GM12878 (cell line): ENCODE results near the gene ZSWIM3. TPM values are rescaled to one million over a fixed set of nuclear protein-coding genes. Genes with fewer than 3 reads are reported as not detected.

ENCODE experiments used
- ASH2L ChIP-seq: fragments of 300-600, 200-600 bp; sonication (generic); IDR thresholded peaks from 2 replicates; pipeline ENCODE4 v1.6.1; 2017; ENCODE audit warnings: low read depth, mild to moderate bottlenecking, borderline replicate concordance
- ATF2 ChIP-seq: IDR thresholded peaks from 2 replicates; pipeline ENCODE4 v1.6.1; 2012; ENCODE audit warnings: low read length, inconsistent platforms
- BACH1 ChIP-seq: fragments of 450-650 bp; IDR thresholded peaks from 2 replicates; pipeline ENCODE4 v1.6.1; 2017; ENCODE audit warnings: mild to moderate bottlenecking, borderline replicate concordance
- BHLHE40 ChIP-seq, 2 experiments: fragments of 450-650 bp in 1 of 2; IDR thresholded peaks; 2 replicates each; pipeline ENCODE4 v1.6.1; 2011 to 2017; ENCODE audit warnings: low read depth in 2 of 2, borderline replicate concordance in 1 of 2, improper control_type of control experiment in 1 of 2, low read length in 1 of 2, mild to moderate bottlenecking in 1 of 2
- CHD2 ChIP-seq: IDR thresholded peaks from 2 replicates; pipeline ENCODE4 v1.6.1; 2011; ENCODE audit warnings: low read depth, low read length, improper control_type of control experiment, borderline replicate concordance
- CHD4 ChIP-seq: fragments of 200-600 bp; sonication (generic); IDR thresholded peaks from 2 replicates; pipeline ENCODE4 v1.6.1; 2016; ENCODE audit warnings: mild to moderate bottlenecking
- CTCF ChIP-seq, 3 experiments: IDR thresholded peaks in 2 of 3; conservative IDR thresholded peaks in 1 of 3; 2 replicates each; pipeline ENCODE4 v1.5.1; 2011; ENCODE audit warnings: low read depth in 3 of 3, low read length in 3 of 3, mild to moderate bottlenecking in 3 of 3, control low read depth in 2 of 3, moderate library complexity in 2 of 3, inconsistent platforms in 1 of 3, mixed read lengths in 1 of 3; ENCODE audit not compliant: control insufficient read depth in 2 of 3, insufficient read depth in 1 of 3; ENCODE audit errors: extremely low read depth in 1 of 3
- EGR1 ChIP-seq, 2 experiments: IDR thresholded peaks; 1 replicate in 1 of 2; 2 replicates in 1 of 2; pipeline ENCODE4 v1.6.1; 2011 to 2012; ENCODE audit warnings: low read depth in 2 of 2, low read length in 2 of 2, borderline replicate concordance in 1 of 2, mild to moderate bottlenecking in 1 of 2, moderate library complexity in 1 of 2
- ESRRA ChIP-seq: IDR thresholded peaks from 2 replicates; pipeline ENCODE4 v1.6.1; 2012; ENCODE audit warnings: mild to moderate bottlenecking, low read length, improper control_type of control experiment
- JUNB ChIP-seq: IDR thresholded peaks from 2 replicates; pipeline ENCODE4 v1.6.1; 2016; ENCODE audit warnings: antibody characterized with exemption, mild to moderate bottlenecking
- NR2F1 ChIP-seq: fragments of 450-650 bp; conservative IDR thresholded peaks from 2 replicates; pipeline ENCODE4 v1.6.1; 2017; ENCODE audit warnings: mild to moderate bottlenecking
- PAX8 ChIP-seq: fragments of 450-650 bp; IDR thresholded peaks from 2 replicates; pipeline ENCODE4 v1.6.1; 2017; ENCODE audit warnings: mild to moderate bottlenecking, moderate library complexity
- RUNX3 ChIP-seq: IDR thresholded peaks from 2 replicates; pipeline ENCODE4 v1.6.1; 2012; ENCODE audit warnings: low read length, inconsistent platforms
- SKIL ChIP-seq: fragments of 450-650 bp; IDR thresholded peaks from 2 replicates; pipeline ENCODE4 v1.6.1; 2017; ENCODE audit warnings: mild to moderate bottlenecking, low read depth, inconsistent platforms; ENCODE audit not compliant: poor library complexity, severe bottlenecking
- SMAD1 ChIP-seq: fragments of 450-650 bp; IDR thresholded peaks from 2 replicates; pipeline ENCODE4 v1.6.1; 2018; ENCODE audit warnings: mild to moderate bottlenecking, low read depth; ENCODE audit not compliant: partially characterized antibody
- SPI1 ChIP-seq: IDR thresholded peaks from 2 replicates; pipeline ENCODE4 v1.6.1; 2011; ENCODE audit warnings: low read depth, mild to moderate bottlenecking, low read length, moderate library complexity, borderline replicate concordance; ENCODE audit not compliant: insufficient read depth
- SREBF1 ChIP-seq: IDR thresholded peaks from 2 replicates; pipeline ENCODE4 v1.6.1; 2012; ENCODE audit warnings: mild to moderate bottlenecking, low read length
- ZBED1 ChIP-seq: IDR thresholded peaks from 2 replicates; pipeline ENCODE4 v1.6.1; 2016; ENCODE audit warnings: borderline replicate concordance
- ZNF24 ChIP-seq: fragments of 450-650 bp; IDR thresholded peaks from 2 replicates; pipeline ENCODE4 v1.6.1; 2017; ENCODE audit warnings: antibody characterized with exemption, mild to moderate bottlenecking
- ZNF592 ChIP-seq: fragments of 450-650 bp; IDR thresholded peaks from 2 replicates; pipeline ENCODE4 v1.6.1; 2017; ENCODE audit warnings: mild to moderate bottlenecking, moderate library complexity
- polyA plus RNA-seq, 11 experiments: library from polyadenylated mRNA; depleted of rRNA in 4 of 11; unstranded in 6 of 11; stranded (reverse) in 5 of 11; fragments of >200 nt; fragmentation: Nextera tagmentation in 4 of 11; fragmentation: Illumina TruSeq in 1 of 11; extraction: Ambion mirVana in 4 of 11; extraction: Trizol in 1 of 11; gene quantifications; 1 replicate in 1 of 11; 2 replicates in 10 of 11; pipeline versions ENCODE4 v1.2.1 to v1.2.3, GENCODE V29; 2011 to 2016; ENCODE audit warnings: inconsistent platforms in 2 of 11, missing spikeins in 2 of 11, low read depth in 1 of 11
- total RNA-seq, 4 experiments: library from RNA; depleted of rRNA in 3 of 4; stranded (reverse); fragments of >200 nt in 3 of 4; fragmentation: Illumina TruSeq in 1 of 4; extraction: Trizol in 1 of 4; gene quantifications; 2 replicates each; pipeline versions ENCODE4 v1.2.1 to v1.2.3, GENCODE V29; 2013 to 2021

Gene ZSWIM3
- total and polyA plus RNA-seq, 10 of the 15 experiments (the other 5 are each of a cell fraction or from before 2014, with no cell fraction given): 1.6 to 5.1 (median 4.2) TPM

- peak; percentile 98 for TF ChIP-seq SKIL
- TF ChIP-seq ASH2L: no peak
- TF ChIP-seq JUNB: no peak
- TF ChIP-seq PAX8: no peak; the same call in 1 of the 2 replicates
- no peak for TF ChIP-seq CTCF (IDR thresholded peaks at IDR 0.05 in 2 of 3, conservative IDR thresholded peaks at IDR 0.05 in 1 of 3; ENCODE audit: control insufficient read depth in 2 of 3, extremely low read depth in 1 of 3, insufficient read depth in 1 of 3, low read depth in 3 of 3, low read length in 3 of 3)
- TF ChIP-seq SPI1: peak; percentile 56; the same call in 1 of the 2 replicates
- 0 out of 3 replicates have a peak, but pooled peaks of 1 of the 2 experiments have one; percentile 6 for TF ChIP-seq EGR1 (IDR thresholded peaks at IDR 0.05; ENCODE audit: borderline replicate concordance in 1 of 2, low read depth in 2 of 2, low read length in 2 of 2)
- TF ChIP-seq RUNX3: peak; percentile 20
- TF ChIP-seq CHD4: no peak
- TF ChIP-seq ZBED1: 0 out of 2 replicates have a peak, but pooled peaks have one; percentile 65
- no peak for TF ChIP-seq ZNF592
- peak; percentile 98 for TF ChIP-seq CHD2
- peak; percentile 44; the same call in 1 of the 2 replicates for TF ChIP-seq SREBF1
- peak; percentile 24; the same call in 1 of the 2 replicates for TF ChIP-seq BACH1
- peak; percentile 48 to 72; a peak in 3 of 4 replicates for TF ChIP-seq BHLHE40 (IDR thresholded peaks at IDR 0.05; ENCODE audit: borderline replicate concordance in 1 of 2, low read depth in 2 of 2, low read length in 1 of 2)
- peak; percentile 67 for TF ChIP-seq SMAD1
- TF ChIP-seq ESRRA: peak; percentile 74; the same call in 1 of the 2 replicates
- no peak for TF ChIP-seq ZNF24
- TF ChIP-seq ATF2: no peak
- TF ChIP-seq NR2F1: peak; percentile 100
These were observed at the start of gene ZSWIM3, which contains the start of gene ACOT8 (continued) for GRCh38 chr20:45857114-45857881.
